K562 (cell line): ENCODE measurements around the gene KLHL14. TPM values are rescaled to one million over a fixed set of nuclear protein-coding genes. Genes with fewer than 3 reads are reported as not detected.

Experiments used
- ATAC-seq: fragments of 200-7000 bp; cut with Tn5 transposase; 3 replicates; pipeline ENCODE4 v1.9.1; 2020; ENCODE audit warnings: moderate library complexity
- Bru-seq: library from RNA; stranded (reverse); fragments of 400-500 nt; gene quantifications from one replicate; lab custom pipeline; 2021; lab: Mats Ljungman, UMichigan
- BruChase-seq, 2 experiments: library from RNA; stranded (reverse); fragments of 400-500 nt; gene quantifications; one replicate each; lab custom pipeline; 2021; lab: Mats Ljungman, UMichigan
- BruUV-seq: library from RNA; stranded (reverse); fragments of 400-500 nt; replicated peaks from 2 replicates; lab custom pipeline; 2021; lab: Mats Ljungman, UMichigan
- CTCF ChIA-PET: fragments of 300-600 bp; formaldehyde crosslinking; extraction: SDS; loops from one replicate; lab custom pipeline; 2021; ENCODE audit warnings: low intra/inter-chr PET ratio; lab: Yijun Ruan, JAX
- POLR2A ChIA-PET: fragments of 300-600, 350-650 bp; sonication (Branson Sonifier 250); formaldehyde crosslinking; extraction: SDS; loops from one replicate; lab custom pipeline; 2021; ENCODE audit warnings: antibody characterized with exemption, inconsistent platforms; lab: Yijun Ruan, JAX
- DNase-seq, 4 experiments: peaks; one replicate each; pipeline versions ENCODE4 v3.0.0 to v3.0.0-alpha.2; 2011 to 2018; ENCODE audit warnings: low spot score in 3 of 4, mixed read lengths in 3 of 4; ENCODE audit errors: extremely low read depth in 1 of 4
- FAIRE-seq: peaks from 2 replicates; lab custom pipeline; 2011; peaks lifted over from hg19 to GRCh38; lab: Jason Lieb, UNC
- H2AFZ ChIP-seq: 2 replicates; pipeline ENCODE4 v1.6.0; 2011; ENCODE audit warnings: low read depth, low read length, control low read depth, inconsistent platforms
- H3K27ac ChIP-seq: fragments of 200-600 bp; 3 replicates; pipeline ENCODE4 v1.8.0; 2011; ENCODE audit warnings: low read depth, mild to moderate bottlenecking, control low read depth, inconsistent platforms, low read length, moderate library complexity, mixed read lengths; ENCODE audit errors: extremely low read depth
- H3K27me3 ChIP-seq, 2 experiments: fragments of 300-600 bp in 1 of 2; 2 replicates in 1 of 2; 3 replicates in 1 of 2; pipeline versions ENCODE4 v1.6.0 to v1.8.0; 2011; ENCODE audit warnings: inconsistent platforms in 2 of 2, low read length in 2 of 2, mild to moderate bottlenecking in 1 of 2, mixed read lengths in 1 of 2, moderate library complexity in 1 of 2; ENCODE audit not compliant: control insufficient read depth in 2 of 2, insufficient read depth in 2 of 2
- H3K36me3 ChIP-seq: fragments of 300-600 bp; 3 replicates; pipeline ENCODE4 v1.8.0; 2011; ENCODE audit warnings: mild to moderate bottlenecking, low read length, inconsistent platforms; ENCODE audit not compliant: control insufficient read depth, insufficient read depth
- H3K4me1 ChIP-seq, 2 experiments: fragments of 200-600 bp in 1 of 2; replicated peaks in 1 of 2; 2 replicates in 1 of 2; 3 replicates in 1 of 2; pipeline versions ENCODE4 v1.5.1 to v1.8.0; 2011; ENCODE audit warnings: inconsistent platforms in 2 of 2, low read length in 2 of 2, mild to moderate bottlenecking in 1 of 2, mixed read lengths in 1 of 2, moderate library complexity in 1 of 2; ENCODE audit not compliant: control insufficient read depth in 2 of 2, insufficient read depth in 2 of 2
- H3K4me2 ChIP-seq: 2 replicates; pipeline ENCODE4 v1.6.1; 2011; ENCODE audit warnings: low read length, control low read depth, inconsistent platforms, mixed read lengths; ENCODE audit not compliant: insufficient read depth
- H3K4me3 ChIP-seq: fragments of 200-600 bp; sonication (generic), shearing (Covaris generic); 2 replicates; pipeline ENCODE4 v1.5.1; 2016; ENCODE audit warnings: control low read depth, inconsistent platforms
- H3K79me2 ChIP-seq: fragments of 200-600 bp; 3 replicates; pipeline ENCODE4 v1.8.0; 2011; ENCODE audit warnings: low read length, inconsistent platforms; ENCODE audit not compliant: control insufficient read depth, insufficient read depth
- H3K9ac ChIP-seq, 2 experiments: 2 replicates each; pipeline versions ENCODE4 v1.6.0 to v1.6.1; 2011; ENCODE audit warnings: low read depth in 2 of 2, low read length in 2 of 2, control low read depth in 1 of 2, inconsistent platforms in 1 of 2, mild to moderate bottlenecking in 1 of 2, mixed read lengths in 1 of 2; ENCODE audit not compliant: insufficient read depth in 1 of 2
- H3K9me1 ChIP-seq: one replicate; pipeline ENCODE4 v1.6.0; 2011; ENCODE audit warnings: inconsistent platforms, mild to moderate bottlenecking, low read length, moderate library complexity; ENCODE audit not compliant: control insufficient read depth, insufficient read depth
- H3K9me3 ChIP-seq: replicated peaks from 2 replicates; pipeline ENCODE4 v1.5.1; 2011; ENCODE audit warnings: low read depth, low read length, inconsistent platforms; ENCODE audit not compliant: control insufficient read depth, insufficient read depth
- H4K20me1 ChIP-seq: replicated peaks from 2 replicates; pipeline ENCODE4 v1.6.1; 2011; ENCODE audit warnings: low read length, inconsistent platforms, mixed read lengths; ENCODE audit not compliant: control insufficient read depth, insufficient read depth
- ASH1L ChIP-seq: fragments of 450-650 bp; IDR thresholded peaks from 2 replicates; pipeline ENCODE4 v1.6.1; 2018; ENCODE audit warnings: borderline replicate concordance, mild to moderate bottlenecking, low read depth; ENCODE audit not compliant: partially characterized antibody
- BRD9 ChIP-seq: fragments of 450-650 bp; IDR thresholded peaks from 2 replicates; pipeline ENCODE4 v1.6.1; 2018; ENCODE audit warnings: low read depth; ENCODE audit not compliant: partially characterized antibody
- DIDO1 ChIP-seq: fragments of 450-650 bp; IDR thresholded peaks from 2 replicates; pipeline ENCODE4 v1.6.1; 2016; ENCODE audit warnings: low read depth, missing biosample characterization, missing genetic modification characterization
- ELF4 ChIP-seq: fragments of 450-650 bp; formaldehyde crosslinking; IDR thresholded peaks from 2 replicates; pipeline ENCODE4 v1.4.0; 2022; ENCODE audit warnings: missing genetic modification characterization
- FOSL1 ChIP-seq: fragments of 200-800 bp; sonication (Bioruptor generic); conservative IDR thresholded peaks from 2 replicates; pipeline ENCODE4 v1.6.1; 2016; ENCODE audit warnings: missing genetic modification characterization, missing compliant biosample characterization
- FOXA3 ChIP-seq, 2 experiments: fragments of 450-650 bp in 1 of 2; sonication (generic) in 1 of 2; formaldehyde crosslinking; IDR thresholded peaks in 1 of 2; conservative IDR thresholded peaks in 1 of 2; 2 replicates each; pipeline versions ENCODE4 v1.4.0 to v1.8.0; 2020 to 2022; ENCODE audit warnings: mild to moderate bottlenecking in 2 of 2, missing genetic modification reagents in 1 of 2
- HOMEZ ChIP-seq: fragments of 250-450 bp; sonication (Bioruptor Pico); IDR thresholded peaks from 2 replicates; pipeline ENCODE4 v1.4.0; 2020; ENCODE audit warnings: mild to moderate bottlenecking, moderate library complexity
- MYNN ChIP-seq, 2 experiments: sonication (generic); formaldehyde crosslinking in 1 of 2; IDR thresholded peaks; 2 replicates each; pipeline versions ENCODE4 v1.5.0 to v1.6.1; 2016 to 2020; ENCODE audit warnings: antibody characterized with exemption in 1 of 2, missing genetic modification reagents in 1 of 2
- NR2C1 ChIP-seq, 2 experiments: fragments of 450-650 bp; IDR thresholded peaks; 2 replicates each; pipeline ENCODE4 v1.6.1; 2017; ENCODE audit warnings: mild to moderate bottlenecking in 2 of 2, antibody characterized with exemption in 1 of 2, inconsistent platforms in 1 of 2, missing compliant biosample characterization in 1 of 2, missing genetic modification characterization in 1 of 2
- RBM22 ChIP-seq: fragments of 200-400 bp; formaldehyde crosslinking; IDR thresholded peaks from 2 replicates; pipeline ENCODE4 v1.6.1; 2018; ENCODE audit warnings: low read length, low read depth; ENCODE audit not compliant: poor library complexity, severe bottlenecking
- SNRNP70 ChIP-seq: fragments of 200-400 bp; formaldehyde crosslinking; optimal IDR thresholded peaks from 2 replicates; pipeline ENCODE3; 2017; ENCODE audit warnings: low read depth, low read length
- ZNF280A ChIP-seq: fragments of 450-650 bp; IDR thresholded peaks from 2 replicates; pipeline ENCODE4 v1.6.1; 2018; ENCODE audit warnings: mild to moderate bottlenecking, low read depth; ENCODE audit not compliant: partially characterized antibody
- ZNF766 ChIP-seq: fragments of 200-800 bp; sonication (Bioruptor generic); conservative IDR thresholded peaks from 2 replicates; pipeline ENCODE4 v1.6.1; 2016; ENCODE audit warnings: missing genetic modification characterization, missing compliant biosample characterization
- WGBS: fragments of 100-300 bp; shearing (Covaris generic); methylation state at CpG from one replicate; pipeline ENCODE4 v1.1.6; 2016; ENCODE audit warnings: low coverage, mixed read lengths; ENCODE audit not compliant: insufficient coverage; ENCODE audit errors: missing lambda C conversion rate; 5-methylcytosine and 5-hydroxymethylcytosine counted together
- in situ Hi-C: fragments of 300-500 bp; cut with MboI; formaldehyde crosslinking; loops from 4 replicates; pipeline ENCODE4 v1.15.0; 2018; ENCODE audit warnings: inconsistent platforms, mixed read lengths
- intact Hi-C: fragments of 100-400 bp; cut with micrococcal nuclease; formaldehyde crosslinking; loops from 2 replicates; pipeline ENCODE4 v1.14.2; 2022
- long read RNA-seq, 3 experiments: library from polyadenylated mRNA in 2 of 3; library from RNA in 1 of 3; unstranded in 2 of 3; stranded (forward) in 1 of 3; transcript quantifications; one replicate each; pipeline ENCODE4 v2.0.0, GENCODE V29; 2019 to 2022
- polyA minus RNA-seq, 3 experiments: library from RNA; depleted of rRNA, polyadenylated mRNA; stranded (reverse); fragments of >200 nt; gene quantifications; 2 replicates each; pipeline ENCODE4 v1.2.3, GENCODE V29; 2011
- polyA plus RNA-seq, 8 experiments: library from polyadenylated mRNA; depleted of rRNA in 4 of 8; stranded (reverse) in 5 of 8; unstranded in 3 of 8; fragments of >200 nt; fragmentation: Nextera tagmentation in 2 of 8; fragmentation: Illumina TruSeq in 1 of 8; extraction: Ambion mirVana in 2 of 8; extraction: Trizol in 1 of 8; gene quantifications; 2 replicates each; pipeline versions ENCODE4 v1.2.1 to v1.2.3, GENCODE V29; 2011 to 2014; ENCODE audit warnings: inconsistent platforms in 1 of 8, missing spikeins in 1 of 8
- total RNA-seq, 7 experiments: library from RNA; depleted of rRNA in 6 of 7; stranded (reverse); fragments of >200 nt in 6 of 7; fragmentation: Illumina TruSeq in 2 of 7; extraction: Trizol in 2 of 7; gene quantifications; 2 replicates each; pipeline versions ENCODE4 v1.2.1 to v1.2.3, GENCODE V29; 2011 to 2021; ENCODE audit warnings: low replicate concordance in 1 of 7

Gene KLHL14
- total RNA-seq (2011; cell fraction: chromatin; rRNA removed; ENCODE audit: low replicate concordance): not detected in 2 replicates
- total RNA-seq (2011; cell fraction: nucleolus; rRNA removed): not detected in 2 replicates
- not detected in 2 replicates for total RNA-seq (2011; cell fraction: nucleoplasm; rRNA removed)
- not detected in 2 replicates for total RNA-seq (2014; rRNA removed)
- not detected in 2 replicates for total RNA-seq (2014; rRNA removed; fragmentation: Illumina TruSeq; extraction: Trizol)
- total RNA-seq (2015; rRNA removed; fragmentation: Illumina TruSeq; extraction: Trizol): not detected in 2 replicates
- total RNA-seq (2021): not detected in 2 replicates
- polyA plus RNA-seq (2011; rRNA removed): not detected in 2 replicates
- not detected in 2 replicates for polyA plus RNA-seq (2011; cell fraction: cytosol; rRNA removed)
- polyA plus RNA-seq (2011; cell fraction: nucleus; rRNA removed): not detected in 2 replicates
- polyA plus RNA-seq (2012): not detected in 2 replicates
- polyA plus RNA-seq (2014; fragmentation: Illumina TruSeq; extraction: Trizol): not detected in 2 replicates
- polyA plus RNA-seq (2014; fragmentation: Nextera tagmentation; extraction: Ambion mirVana): not detected
- polyA plus RNA-seq (2014; rRNA removed): not detected in 2 replicates
- not detected in 2 replicates for polyA minus RNA-seq (2011; rRNA and poly(A)+ RNA removed)
- not detected in 2 replicates for polyA minus RNA-seq (2011; cell fraction: cytosol; rRNA and poly(A)+ RNA removed)
- not detected in 2 replicates for polyA minus RNA-seq (2011; cell fraction: nucleus; rRNA and poly(A)+ RNA removed)
- Bru-seq, nascent RNA: not detected
- not detected for BruChase-seq, experiment 1, labeled RNA remaining after a 2-hour chase
- BruChase-seq, experiment 2, labeled RNA remaining after a 6-hour chase: not detected
- long read RNA-seq, experiment 1: 0 reads
- long read RNA-seq, experiment 2: 0 reads
- long read RNA-seq, experiment 3: 0 reads

- ChIA-PET POLR2A (no interaction called here), CTCF (no interaction called here)
- Histone ChIP-seq H3K27me3 (peaks cover 4 to 5% of the 10 kb centered on the region in 2 experiments; a peak in 2 of 5 replicates), H3K27ac (no peak within 1 kb of the TSS), H3K4me3 (no peak within 1 kb of the TSS), H3K79me2 (no peaks in the 10 kb centered on the region), H3K36me3 (no peaks in the 10 kb centered on the region), H4K20me1 (no peaks in the 10 kb centered on the region), H2AFZ (no peak within 1 kb of the TSS), H3K9me1 (no peaks in the 10 kb centered on the region), H3K9me3 (no peaks in the 10 kb centered on the region), H3K4me2 (no peak within 1 kb of the TSS), H3K9ac (no peak within 1 kb of the TSS), H3K4me1 (no peaks in the 10 kb centered on the region; a peak in 1 of 5 replicates)
- intact Hi-C loops: no loop called here
- in situ Hi-C loops: no loop called here
- no peak for ATAC-seq
- DNase-seq: no peak
- FAIRE-seq: no peak
- WGBS: 2% methylated on average over 14 of the region's 17 CpGs
- BruUV-seq: no TSS peak
- TF ChIP-seq DIDO1 (tag) (no peak), ELF4 (CRISPR knock-in tag) (no peak), NR2C1 (IDR thresholded peaks at IDR 0.05) (no peak), NR2C1 (tag; IDR thresholded peaks at IDR 0.05) (no peak), ASH1L (no peak), BRD9 (no peak), ZNF280A (no peak), FOSL1 (tag) (no peak), FOXA3 (CRISPR knock-in tag; conservative IDR thresholded peaks at IDR 0.05 in 1 of 2, IDR thresholded peaks at IDR 0.05 in 1 of 2) (no peak), ZNF766 (no peak), SNRNP70 (no peak), RBM22 (no peak), HOMEZ (CRISPR knock-in tag) (no peak), MYNN (IDR thresholded peaks at IDR 0.05) (no peak), MYNN (CRISPR knock-in tag; IDR thresholded peaks at IDR 0.05) (no peak)
These were observed at the start of gene KLHL14 for GRCh38 chr18:32772581-32773381. TSS of gene KLHL14 (minus strand) at chr18:32773023. CDS start at chr18:32770591, 2,432 bp downstream.
